ENCODE results near the gene EEF2. TPM values are rescaled to one million over a fixed set of nuclear protein-coding genes. Genes with fewer than 3 reads are reported as not detected.

The EEF2 gene
- total and polyA plus RNA-seq, 2 of the 4 experiments (the other 2 are of a cell fraction), result 1,505 to 2,161 TPM

DNA sequence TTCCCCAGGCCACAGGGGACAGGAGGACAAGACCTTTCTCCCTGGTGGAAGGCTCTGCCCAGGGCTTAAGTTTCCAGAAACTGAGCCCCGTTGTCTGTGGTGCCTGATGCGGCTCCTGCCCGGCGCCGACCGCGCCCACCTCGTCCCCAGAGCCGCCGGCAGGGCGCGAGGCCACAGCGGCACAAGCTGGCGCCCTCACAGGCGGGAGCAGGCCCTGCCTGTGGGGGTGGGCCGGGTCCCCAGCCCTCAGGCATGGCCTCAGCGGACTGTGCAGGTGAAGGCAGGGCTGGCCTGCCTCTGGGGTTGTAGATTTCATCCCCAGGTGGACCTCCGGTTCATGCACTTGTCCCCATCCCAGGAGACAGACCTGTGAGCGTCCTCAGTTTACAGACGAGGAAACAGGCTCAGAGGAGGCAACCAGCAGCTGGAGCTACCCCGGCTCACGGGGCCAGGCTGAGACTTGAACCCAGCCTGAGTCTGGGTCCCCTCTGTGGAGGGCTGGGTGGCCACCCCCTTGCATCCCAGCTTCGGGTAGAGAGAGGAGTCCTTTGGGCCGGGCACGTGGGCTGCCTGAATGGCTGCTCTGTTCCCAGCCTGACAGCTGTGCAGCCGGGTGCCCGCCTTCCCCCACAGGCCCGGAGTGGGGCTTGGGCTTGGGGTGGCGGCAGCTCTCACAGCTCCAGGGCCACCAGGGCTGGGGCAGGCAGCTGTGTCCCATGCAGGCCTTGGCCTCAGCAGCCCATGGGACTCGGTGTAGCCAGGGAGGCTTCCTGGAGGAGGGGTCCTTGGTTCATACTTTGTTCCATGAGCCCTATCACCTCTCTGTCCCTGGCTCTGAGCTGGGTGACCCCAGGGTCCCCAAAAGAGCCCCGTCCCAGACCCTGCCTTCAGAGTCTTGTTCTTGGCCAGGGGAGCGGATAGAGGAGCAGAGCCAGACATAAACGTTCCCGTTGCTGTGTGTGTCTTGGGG is 49.1 kb upstream of the EEF2 start:
- Histone ChIP-seq H3K4me3 (ENCODE audit: insufficient read depth, low read depth, low read length) (no peak overlapping the region), H3K23ac (ENCODE audit: low read depth, low read length) (no peak overlapping the region), H2AK9ac (replicated peaks; ENCODE audit: low read depth, low read length, poor library complexity) (no peak overlapping the region), H3K27me3 (ENCODE audit: control insufficient read depth, insufficient read depth, low read length) (no peaks in the 10 kb centered on the region), H2BK5ac (ENCODE audit: low read depth, low read length, poor library complexity, severe bottlenecking) (no peak overlapping the region), H4K20me1 (ENCODE audit: insufficient read depth, low read length) (peaks cover 21% of the 10 kb centered on the region; the same call in 1 of the 2 replicates), H3K36me3 (ENCODE audit: control insufficient read depth, insufficient read depth, low read length) (peaks cover 63% of the 10 kb centered on the region), H4K5ac (ENCODE audit: low read depth, low read length) (no peak overlapping the region), H3K14ac (replicated peaks; ENCODE audit: low read depth, low read length) (no peak overlapping the region), H3K4me1 (ENCODE audit: control insufficient read depth, insufficient read depth, low read length) (no peaks in the 10 kb centered on the region), H3K9me3 (ENCODE audit: control insufficient read depth, insufficient read depth, low read length) (no peaks in the 10 kb centered on the region), H3K18ac (ENCODE audit: low read depth, low read length) (no peak overlapping the region), H2BK15ac (ENCODE audit: low read depth, low read length) (no peak overlapping the region), H3K27ac (ENCODE audit: insufficient read depth, low read length) (no peak overlapping the region), H3K79me1 (ENCODE audit: low read depth in 1 of 2, low read length in 2 of 2) (peaks cover 12 to 17% of the 10 kb centered on the region in 2 experiments; a peak in 3 of 4 replicates), H2BK20ac (ENCODE audit: low read depth, low read length) (no peak overlapping the region), H2AK5ac (ENCODE audit: low read depth, low read length) (no peak overlapping the region), H2AFZ (replicated peaks; ENCODE audit: low read length, poor library complexity) (peak overlapping the region; percentile 5), H3K56ac (ENCODE audit: extremely low read depth, insufficient read depth, low read length) (no peak overlapping the region), H2BK120ac (ENCODE audit: low read depth, low read length) (no peak overlapping the region), H3K4me2 (ENCODE audit: low read depth, low read length) (no peak overlapping the region), H4K8ac (ENCODE audit: low read depth in 2 of 2, low read length in 2 of 2) (no peak overlapping the region), H3K9ac (ENCODE audit: low read depth, low read length) (no peak overlapping the region), H3K4ac (ENCODE audit: low read depth, low read length) (no peak overlapping the region), H4K91ac (ENCODE audit: insufficient read depth, low read depth, low read length) (no peak overlapping the region), H3K9me1 (ENCODE audit: insufficient read depth, low read length) (peaks cover 14% of the 10 kb centered on the region)
- DNase-seq (no peak), ATAC-seq (ENCODE audit: low read depth) (peak; percentile 2; the same call in 1 of the 2 replicates)
- dilution Hi-C loops (cut with HindIII; ENCODE audit: low sequenced_read_pairs, unreplicated experiment), result no loop called here
- intact Hi-C loops (cut with micrococcal nuclease), result no loop called here
- in situ Hi-C loops (cut with MboI; ENCODE audit: low sequenced_read_pairs), result no loop called here
- WGBS, 2 experiments (ENCODE audit: extremely low coverage in 2 of 2, insufficient read length in 1 of 2), result 80% methylated on average over 8 of the region's 34 CpGs; no CpG with 5 or more reads in 1 of the 2 experiments
- ChIA-PET POLR2A (ENCODE audit: unreplicated experiment) (no interaction called here), CTCF (no interaction called here)
- no TSS peak for BruUV-seq (replicated peaks)
- no peak for TF ChIP-seq RFX5 (IDR thresholded peaks at IDR 0.05; ENCODE audit: low read depth, low read length)
- 0 out of 2 replicates have a peak, but pooled peaks have one; percentile 5 for TF ChIP-seq POLR2A (IDR thresholded peaks at IDR 0.05; ENCODE audit: low read depth, low read length)
